ENCODE measurements around the gene JAM3.

DNA sequence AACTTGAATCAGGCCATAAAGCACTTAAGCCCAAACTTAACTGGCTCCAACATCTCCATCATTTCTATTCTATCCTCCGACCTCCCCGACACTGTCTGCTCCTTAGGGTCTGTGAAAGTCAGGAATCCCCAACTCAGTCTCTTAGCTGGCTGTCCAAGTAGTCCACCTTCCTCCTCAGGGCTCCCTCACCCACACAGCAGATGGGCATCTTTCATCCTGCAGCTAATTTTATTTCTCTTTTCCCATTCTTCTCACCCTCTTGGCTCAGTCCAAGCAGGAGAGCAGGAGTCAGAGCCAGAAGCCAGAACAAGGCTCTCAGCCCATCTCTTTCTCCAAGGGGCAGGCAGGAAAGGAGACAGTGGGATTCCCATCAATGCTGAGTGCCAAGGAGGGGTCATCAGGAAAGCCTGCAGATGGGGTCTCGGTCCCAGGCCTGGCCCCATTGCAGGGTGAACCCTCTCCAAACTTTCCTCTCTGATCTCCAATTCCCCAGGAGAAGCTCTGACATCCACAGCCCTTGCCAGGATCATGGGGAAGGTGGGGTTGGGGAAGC is 40.4 kb upstream of the JAM3 start:
- TF ChIP-seq, protein P1, sequence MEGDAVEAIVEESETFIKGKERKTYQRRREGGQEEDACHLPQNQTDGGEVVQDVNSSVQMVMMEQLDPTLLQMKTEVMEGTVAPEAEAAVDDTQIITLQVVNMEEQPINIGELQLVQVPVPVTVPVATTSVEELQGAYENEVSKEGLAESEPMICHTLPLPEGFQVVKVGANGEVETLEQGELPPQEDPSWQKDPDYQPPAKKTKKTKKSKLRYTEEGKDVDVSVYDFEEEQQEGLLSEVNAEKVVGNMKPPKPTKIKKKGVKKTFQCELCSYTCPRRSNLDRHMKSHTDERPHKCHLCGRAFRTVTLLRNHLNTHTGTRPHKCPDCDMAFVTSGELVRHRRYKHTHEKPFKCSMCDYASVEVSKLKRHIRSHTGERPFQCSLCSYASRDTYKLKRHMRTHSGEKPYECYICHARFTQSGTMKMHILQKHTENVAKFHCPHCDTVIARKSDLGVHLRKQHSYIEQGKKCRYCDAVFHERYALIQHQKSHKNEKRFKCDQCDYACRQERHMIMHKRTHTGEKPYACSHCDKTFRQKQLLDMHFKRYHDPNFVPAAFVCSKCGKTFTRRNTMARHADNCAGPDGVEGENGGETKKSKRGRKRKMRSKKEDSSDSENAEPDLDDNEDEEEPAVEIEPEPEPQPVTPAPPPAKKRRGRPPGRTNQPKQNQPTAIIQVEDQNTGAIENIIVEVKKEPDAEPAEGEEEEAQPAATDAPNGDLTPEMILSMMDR (IDR thresholded peaks at IDR 0.05; ENCODE audit: low read length): no peak
- TF ChIP-seq EZH2phosphoT487 (IDR thresholded peaks at IDR 0.05; ENCODE audit: low read length): no peak
